K562 (cell line): ENCODE results near the gene UTP25. TPM values are rescaled to one million over a fixed set of nuclear protein-coding genes. Genes with fewer than 3 reads are reported as not detected.

Experiments used
- GATAD2B ChIP-seq: fragments of 450-650 bp; IDR thresholded peaks from 2 replicates; pipeline ENCODE4 v1.6.1; 2017; ENCODE audit warnings: mild to moderate bottlenecking, borderline replicate concordance
- ILF3 ChIP-seq: fragments of 450-650 bp; IDR thresholded peaks from 2 replicates; pipeline ENCODE4 v1.6.1; 2018; ENCODE audit warnings: antibody characterized with exemption, mild to moderate bottlenecking, moderate library complexity, borderline replicate concordance
- MYNN ChIP-seq, 2 experiments: sonication (generic); formaldehyde crosslinking in 1 of 2; IDR thresholded peaks; 2 replicates each; pipeline versions ENCODE4 v1.5.0 to v1.6.1; 2016 to 2020; ENCODE audit warnings: antibody characterized with exemption in 1 of 2, missing genetic modification reagents in 1 of 2
- NRF1 ChIP-seq, 2 experiments: fragments of 450-650 bp; IDR thresholded peaks in 1 of 2; conservative IDR thresholded peaks in 1 of 2; 2 replicates each; pipeline ENCODE4 v1.6.1; 2014; ENCODE audit warnings: mild to moderate bottlenecking in 2 of 2
- RB1 ChIP-seq: fragments of 450-650 bp; IDR thresholded peaks from 2 replicates; pipeline ENCODE4 v1.6.1; 2017; ENCODE audit warnings: low read depth, mild to moderate bottlenecking
- XRCC3 ChIP-seq: fragments of 450-650 bp; IDR thresholded peaks from 2 replicates; pipeline ENCODE4 v1.6.1; 2017; ENCODE audit warnings: mild to moderate bottlenecking, moderate library complexity
- polyA plus RNA-seq, 8 experiments: library from polyadenylated mRNA; depleted of rRNA in 4 of 8; stranded (reverse) in 5 of 8; unstranded in 3 of 8; fragments of >200 nt; fragmentation: Nextera tagmentation in 2 of 8; fragmentation: Illumina TruSeq in 1 of 8; extraction: Ambion mirVana in 2 of 8; extraction: Trizol in 1 of 8; gene quantifications; 2 replicates each; pipeline versions ENCODE4 v1.2.1 to v1.2.3, GENCODE V29; 2011 to 2014; ENCODE audit warnings: inconsistent platforms in 1 of 8, missing spikeins in 1 of 8
- total RNA-seq, 7 experiments: library from RNA; depleted of rRNA in 6 of 7; stranded (reverse); fragments of >200 nt in 6 of 7; fragmentation: Illumina TruSeq in 2 of 7; extraction: Trizol in 2 of 7; gene quantifications; 2 replicates each; pipeline versions ENCODE4 v1.2.1 to v1.2.3, GENCODE V29; 2011 to 2021; ENCODE audit warnings: low replicate concordance in 1 of 7
- TF ChIP-seq, protein P1 (sequence below): sonication (generic); formaldehyde crosslinking; IDR thresholded peaks from 2 replicates; pipeline ENCODE4 v1.8.1; 2022; ENCODE audit warnings: missing genetic modification reagents
- TF ChIP-seq, protein P2 (sequence below), 3 experiments: IDR thresholded peaks in 2 of 3; conservative IDR thresholded peaks in 1 of 3; 2 replicates each; pipeline ENCODE4 v1.5.1; 2011 to 2012; ENCODE audit warnings: low read length in 3 of 3, mild to moderate bottlenecking in 3 of 3, control low read depth in 2 of 3, improper control_type of control experiment in 1 of 3, inconsistent platforms in 1 of 3, low read depth in 1 of 3, mixed read lengths in 1 of 3, moderate library complexity in 1 of 3; ENCODE audit not compliant: insufficient read depth in 2 of 3
- TF ChIP-seq, protein P3 (sequence below): fragments of 200-600 bp; sonication (generic); IDR thresholded peaks from one replicate; pipeline ENCODE4 v1.6.1; 2012; ENCODE audit warnings: mild to moderate bottlenecking, low read depth, low read length, inconsistent platforms
- TF ChIP-seq, protein P4 (sequence below): fragments of 250-450 bp; sonication (Bioruptor Pico); IDR thresholded peaks from 2 replicates; pipeline ENCODE4 v1.9.0; 2021; ENCODE audit warnings: mild to moderate bottlenecking, inconsistent platforms

UTP25 gene
- total and polyA plus RNA-seq, 9 of the 15 experiments (the other 6 are each of a cell fraction or from before 2014, with no cell fraction given), result 5.7 to 17.6 (median 12.0) TPM

DNA sequence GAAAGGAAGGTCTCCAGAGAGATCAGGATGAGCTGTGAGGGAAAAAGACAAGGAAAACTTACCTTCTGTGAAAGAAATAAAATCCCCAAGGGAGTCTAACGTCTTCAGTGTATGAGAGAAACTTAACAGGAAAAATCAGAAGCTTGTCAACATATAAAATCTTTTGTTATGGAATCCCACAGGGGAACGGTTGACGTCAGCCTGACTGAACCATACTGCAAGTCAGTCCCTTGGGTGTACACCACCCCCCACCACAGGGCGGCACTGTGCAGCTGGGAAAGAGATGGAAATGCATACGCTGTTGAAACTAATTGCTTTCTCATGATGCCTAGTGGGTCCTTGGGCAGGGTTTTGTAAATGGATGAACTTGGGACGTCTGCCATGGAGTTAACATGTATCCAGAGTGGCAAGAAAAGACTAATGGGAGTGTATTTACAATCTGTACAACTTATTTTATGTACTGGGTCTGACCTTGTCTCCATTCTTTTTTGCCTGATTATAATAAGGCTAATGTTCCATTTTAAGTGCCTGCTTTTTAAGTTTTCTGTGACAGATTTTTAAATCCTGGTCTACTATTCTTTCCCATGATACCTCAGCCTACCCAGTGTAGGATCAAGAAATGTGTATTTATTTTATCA lies 22.7 kb downstream of the UTP25 start (continued):
- TF ChIP-seq XRCC3 (no peak), RB1 (no peak), NRF1 (conservative IDR thresholded peaks at IDR 0.05 in 1 of 2, IDR thresholded peaks at IDR 0.05 in 1 of 2) (no peak), GATAD2B (no peak), ILF3 (no peak), MYNN (IDR thresholded peaks at IDR 0.05) (no peak), MYNN (CRISPR knock-in tag; IDR thresholded peaks at IDR 0.05) (no peak)
- TF ChIP-seq, protein P1, sequence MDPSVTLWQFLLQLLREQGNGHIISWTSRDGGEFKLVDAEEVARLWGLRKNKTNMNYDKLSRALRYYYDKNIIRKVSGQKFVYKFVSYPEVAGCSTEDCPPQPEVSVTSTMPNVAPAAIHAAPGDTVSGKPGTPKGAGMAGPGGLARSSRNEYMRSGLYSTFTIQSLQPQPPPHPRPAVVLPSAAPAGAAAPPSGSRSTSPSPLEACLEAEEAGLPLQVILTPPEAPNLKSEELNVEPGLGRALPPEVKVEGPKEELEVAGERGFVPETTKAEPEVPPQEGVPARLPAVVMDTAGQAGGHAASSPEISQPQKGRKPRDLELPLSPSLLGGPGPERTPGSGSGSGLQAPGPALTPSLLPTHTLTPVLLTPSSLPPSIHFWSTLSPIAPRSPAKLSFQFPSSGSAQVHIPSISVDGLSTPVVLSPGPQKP (CRISPR knock-in tag), result no peak
- TF ChIP-seq, protein P2, sequence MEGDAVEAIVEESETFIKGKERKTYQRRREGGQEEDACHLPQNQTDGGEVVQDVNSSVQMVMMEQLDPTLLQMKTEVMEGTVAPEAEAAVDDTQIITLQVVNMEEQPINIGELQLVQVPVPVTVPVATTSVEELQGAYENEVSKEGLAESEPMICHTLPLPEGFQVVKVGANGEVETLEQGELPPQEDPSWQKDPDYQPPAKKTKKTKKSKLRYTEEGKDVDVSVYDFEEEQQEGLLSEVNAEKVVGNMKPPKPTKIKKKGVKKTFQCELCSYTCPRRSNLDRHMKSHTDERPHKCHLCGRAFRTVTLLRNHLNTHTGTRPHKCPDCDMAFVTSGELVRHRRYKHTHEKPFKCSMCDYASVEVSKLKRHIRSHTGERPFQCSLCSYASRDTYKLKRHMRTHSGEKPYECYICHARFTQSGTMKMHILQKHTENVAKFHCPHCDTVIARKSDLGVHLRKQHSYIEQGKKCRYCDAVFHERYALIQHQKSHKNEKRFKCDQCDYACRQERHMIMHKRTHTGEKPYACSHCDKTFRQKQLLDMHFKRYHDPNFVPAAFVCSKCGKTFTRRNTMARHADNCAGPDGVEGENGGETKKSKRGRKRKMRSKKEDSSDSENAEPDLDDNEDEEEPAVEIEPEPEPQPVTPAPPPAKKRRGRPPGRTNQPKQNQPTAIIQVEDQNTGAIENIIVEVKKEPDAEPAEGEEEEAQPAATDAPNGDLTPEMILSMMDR (IDR thresholded peaks at IDR 0.05 in 2 of 3, conservative IDR thresholded peaks at IDR 0.05 in 1 of 3; ENCODE audit: insufficient read depth in 2 of 3, low read depth in 1 of 3, low read length in 3 of 3), result peak; percentile 71 to 94 (median 79)
- TF ChIP-seq, protein P3, sequence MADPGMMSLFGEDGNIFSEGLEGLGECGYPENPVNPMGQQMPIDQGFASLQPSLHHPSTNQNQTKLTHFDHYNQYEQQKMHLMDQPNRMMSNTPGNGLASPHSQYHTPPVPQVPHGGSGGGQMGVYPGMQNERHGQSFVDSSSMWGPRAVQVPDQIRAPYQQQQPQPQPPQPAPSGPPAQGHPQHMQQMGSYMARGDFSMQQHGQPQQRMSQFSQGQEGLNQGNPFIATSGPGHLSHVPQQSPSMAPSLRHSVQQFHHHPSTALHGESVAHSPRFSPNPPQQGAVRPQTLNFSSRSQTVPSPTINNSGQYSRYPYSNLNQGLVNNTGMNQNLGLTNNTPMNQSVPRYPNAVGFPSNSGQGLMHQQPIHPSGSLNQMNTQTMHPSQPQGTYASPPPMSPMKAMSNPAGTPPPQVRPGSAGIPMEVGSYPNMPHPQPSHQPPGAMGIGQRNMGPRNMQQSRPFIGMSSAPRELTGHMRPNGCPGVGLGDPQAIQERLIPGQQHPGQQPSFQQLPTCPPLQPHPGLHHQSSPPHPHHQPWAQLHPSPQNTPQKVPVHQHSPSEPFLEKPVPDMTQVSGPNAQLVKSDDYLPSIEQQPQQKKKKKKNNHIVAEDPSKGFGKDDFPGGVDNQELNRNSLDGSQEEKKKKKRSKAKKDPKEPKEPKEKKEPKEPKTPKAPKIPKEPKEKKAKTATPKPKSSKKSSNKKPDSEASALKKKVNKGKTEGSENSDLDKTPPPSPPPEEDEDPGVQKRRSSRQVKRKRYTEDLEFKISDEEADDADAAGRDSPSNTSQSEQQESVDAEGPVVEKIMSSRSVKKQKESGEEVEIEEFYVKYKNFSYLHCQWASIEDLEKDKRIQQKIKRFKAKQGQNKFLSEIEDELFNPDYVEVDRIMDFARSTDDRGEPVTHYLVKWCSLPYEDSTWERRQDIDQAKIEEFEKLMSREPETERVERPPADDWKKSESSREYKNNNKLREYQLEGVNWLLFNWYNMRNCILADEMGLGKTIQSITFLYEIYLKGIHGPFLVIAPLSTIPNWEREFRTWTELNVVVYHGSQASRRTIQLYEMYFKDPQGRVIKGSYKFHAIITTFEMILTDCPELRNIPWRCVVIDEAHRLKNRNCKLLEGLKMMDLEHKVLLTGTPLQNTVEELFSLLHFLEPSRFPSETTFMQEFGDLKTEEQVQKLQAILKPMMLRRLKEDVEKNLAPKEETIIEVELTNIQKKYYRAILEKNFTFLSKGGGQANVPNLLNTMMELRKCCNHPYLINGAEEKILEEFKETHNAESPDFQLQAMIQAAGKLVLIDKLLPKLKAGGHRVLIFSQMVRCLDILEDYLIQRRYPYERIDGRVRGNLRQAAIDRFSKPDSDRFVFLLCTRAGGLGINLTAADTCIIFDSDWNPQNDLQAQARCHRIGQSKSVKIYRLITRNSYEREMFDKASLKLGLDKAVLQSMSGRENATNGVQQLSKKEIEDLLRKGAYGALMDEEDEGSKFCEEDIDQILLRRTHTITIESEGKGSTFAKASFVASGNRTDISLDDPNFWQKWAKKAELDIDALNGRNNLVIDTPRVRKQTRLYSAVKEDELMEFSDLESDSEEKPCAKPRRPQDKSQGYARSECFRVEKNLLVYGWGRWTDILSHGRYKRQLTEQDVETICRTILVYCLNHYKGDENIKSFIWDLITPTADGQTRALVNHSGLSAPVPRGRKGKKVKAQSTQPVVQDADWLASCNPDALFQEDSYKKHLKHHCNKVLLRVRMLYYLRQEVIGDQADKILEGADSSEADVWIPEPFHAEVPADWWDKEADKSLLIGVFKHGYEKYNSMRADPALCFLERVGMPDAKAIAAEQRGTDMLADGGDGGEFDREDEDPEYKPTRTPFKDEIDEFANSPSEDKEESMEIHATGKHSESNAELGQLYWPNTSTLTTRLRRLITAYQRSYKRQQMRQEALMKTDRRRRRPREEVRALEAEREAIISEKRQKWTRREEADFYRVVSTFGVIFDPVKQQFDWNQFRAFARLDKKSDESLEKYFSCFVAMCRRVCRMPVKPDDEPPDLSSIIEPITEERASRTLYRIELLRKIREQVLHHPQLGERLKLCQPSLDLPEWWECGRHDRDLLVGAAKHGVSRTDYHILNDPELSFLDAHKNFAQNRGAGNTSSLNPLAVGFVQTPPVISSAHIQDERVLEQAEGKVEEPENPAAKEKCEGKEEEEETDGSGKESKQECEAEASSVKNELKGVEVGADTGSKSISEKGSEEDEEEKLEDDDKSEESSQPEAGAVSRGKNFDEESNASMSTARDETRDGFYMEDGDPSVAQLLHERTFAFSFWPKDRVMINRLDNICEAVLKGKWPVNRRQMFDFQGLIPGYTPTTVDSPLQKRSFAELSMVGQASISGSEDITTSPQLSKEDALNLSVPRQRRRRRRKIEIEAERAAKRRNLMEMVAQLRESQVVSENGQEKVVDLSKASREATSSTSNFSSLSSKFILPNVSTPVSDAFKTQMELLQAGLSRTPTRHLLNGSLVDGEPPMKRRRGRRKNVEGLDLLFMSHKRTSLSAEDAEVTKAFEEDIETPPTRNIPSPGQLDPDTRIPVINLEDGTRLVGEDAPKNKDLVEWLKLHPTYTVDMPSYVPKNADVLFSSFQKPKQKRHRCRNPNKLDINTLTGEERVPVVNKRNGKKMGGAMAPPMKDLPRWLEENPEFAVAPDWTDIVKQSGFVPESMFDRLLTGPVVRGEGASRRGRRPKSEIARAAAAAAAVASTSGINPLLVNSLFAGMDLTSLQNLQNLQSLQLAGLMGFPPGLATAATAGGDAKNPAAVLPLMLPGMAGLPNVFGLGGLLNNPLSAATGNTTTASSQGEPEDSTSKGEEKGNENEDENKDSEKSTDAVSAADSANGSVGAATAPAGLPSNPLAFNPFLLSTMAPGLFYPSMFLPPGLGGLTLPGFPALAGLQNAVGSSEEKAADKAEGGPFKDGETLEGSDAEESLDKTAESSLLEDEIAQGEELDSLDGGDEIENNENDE, result no peak
- TF ChIP-seq, protein P4, sequence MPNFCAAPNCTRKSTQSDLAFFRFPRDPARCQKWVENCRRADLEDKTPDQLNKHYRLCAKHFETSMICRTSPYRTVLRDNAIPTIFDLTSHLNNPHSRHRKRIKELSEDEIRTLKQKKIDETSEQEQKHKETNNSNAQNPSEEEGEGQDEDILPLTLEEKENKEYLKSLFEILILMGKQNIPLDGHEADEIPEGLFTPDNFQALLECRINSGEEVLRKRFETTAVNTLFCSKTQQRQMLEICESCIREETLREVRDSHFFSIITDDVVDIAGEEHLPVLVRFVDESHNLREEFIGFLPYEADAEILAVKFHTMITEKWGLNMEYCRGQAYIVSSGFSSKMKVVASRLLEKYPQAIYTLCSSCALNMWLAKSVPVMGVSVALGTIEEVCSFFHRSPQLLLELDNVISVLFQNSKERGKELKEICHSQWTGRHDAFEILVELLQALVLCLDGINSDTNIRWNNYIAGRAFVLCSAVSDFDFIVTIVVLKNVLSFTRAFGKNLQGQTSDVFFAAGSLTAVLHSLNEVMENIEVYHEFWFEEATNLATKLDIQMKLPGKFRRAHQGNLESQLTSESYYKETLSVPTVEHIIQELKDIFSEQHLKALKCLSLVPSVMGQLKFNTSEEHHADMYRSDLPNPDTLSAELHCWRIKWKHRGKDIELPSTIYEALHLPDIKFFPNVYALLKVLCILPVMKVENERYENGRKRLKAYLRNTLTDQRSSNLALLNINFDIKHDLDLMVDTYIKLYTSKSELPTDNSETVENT (CRISPR knock-in tag), result no peak
